Measurements from ENCODE around the gene GP1BB.
"Not testable (repeated sequence)": the region's sequence is repeated elsewhere in the genome, so short reads cannot be mapped to it uniquely, and the experiment has no call there.

GP1BB gene

DNA sequence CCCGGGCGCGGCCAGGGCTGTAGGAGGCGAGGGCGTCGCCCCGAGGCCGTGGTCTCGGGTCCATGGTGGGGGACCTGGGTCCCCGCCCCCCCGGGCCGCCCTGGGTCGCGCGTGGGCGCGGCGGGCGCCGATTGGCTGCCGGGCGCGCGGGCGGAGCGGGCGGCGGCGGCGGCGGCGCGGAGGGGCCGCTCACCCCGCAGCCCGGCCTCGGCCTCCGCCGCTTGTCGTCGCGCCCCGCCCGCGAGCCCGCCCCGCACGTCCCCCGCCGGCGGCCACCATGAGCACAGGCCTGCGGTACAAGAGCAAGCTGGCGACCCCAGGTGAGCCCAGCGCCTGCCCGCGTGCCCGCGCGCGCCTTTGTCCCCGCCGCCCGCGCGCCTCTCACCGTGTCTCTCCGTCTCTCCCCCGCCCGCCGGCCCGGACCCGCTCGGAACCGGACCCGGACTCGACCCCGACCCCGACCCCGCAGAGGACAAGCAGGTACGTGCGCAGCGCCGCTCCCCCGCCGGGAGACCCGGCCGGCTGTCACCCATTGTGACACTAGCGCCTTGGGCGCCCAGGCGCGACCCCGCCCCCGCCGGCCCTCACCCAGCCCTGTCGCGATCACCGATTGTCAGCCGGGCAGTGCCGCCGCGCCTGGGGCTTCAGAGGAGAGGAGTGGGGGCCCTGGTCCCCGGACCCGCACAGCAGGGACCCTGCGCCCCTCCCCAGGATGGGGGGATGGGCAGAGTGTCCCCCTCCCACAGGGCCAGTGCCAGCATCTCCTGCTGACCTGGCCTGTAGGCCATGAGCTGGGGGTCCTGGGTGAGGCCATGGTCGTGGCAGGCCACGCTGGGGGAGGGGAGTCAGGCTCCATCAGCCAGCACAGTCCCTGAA, 8.8 kb upstream of the GP1BB start, which contains the start of gene SEPTIN5:
Gene SEPTIN5, plus strand, starts transcription at position 192 of the 876 bp plus-strand sequence. Its CDS starts 86 bp downstream, at position 278.
- DNase-seq (ENCODE audit: low read depth) = no peak

- DNase-seq (ENCODE audit: low read depth) = no peak
Measured at GRCh38 chr22:19715188-19715930, 8.0 kb upstream of the GP1BB start.

DNA sequence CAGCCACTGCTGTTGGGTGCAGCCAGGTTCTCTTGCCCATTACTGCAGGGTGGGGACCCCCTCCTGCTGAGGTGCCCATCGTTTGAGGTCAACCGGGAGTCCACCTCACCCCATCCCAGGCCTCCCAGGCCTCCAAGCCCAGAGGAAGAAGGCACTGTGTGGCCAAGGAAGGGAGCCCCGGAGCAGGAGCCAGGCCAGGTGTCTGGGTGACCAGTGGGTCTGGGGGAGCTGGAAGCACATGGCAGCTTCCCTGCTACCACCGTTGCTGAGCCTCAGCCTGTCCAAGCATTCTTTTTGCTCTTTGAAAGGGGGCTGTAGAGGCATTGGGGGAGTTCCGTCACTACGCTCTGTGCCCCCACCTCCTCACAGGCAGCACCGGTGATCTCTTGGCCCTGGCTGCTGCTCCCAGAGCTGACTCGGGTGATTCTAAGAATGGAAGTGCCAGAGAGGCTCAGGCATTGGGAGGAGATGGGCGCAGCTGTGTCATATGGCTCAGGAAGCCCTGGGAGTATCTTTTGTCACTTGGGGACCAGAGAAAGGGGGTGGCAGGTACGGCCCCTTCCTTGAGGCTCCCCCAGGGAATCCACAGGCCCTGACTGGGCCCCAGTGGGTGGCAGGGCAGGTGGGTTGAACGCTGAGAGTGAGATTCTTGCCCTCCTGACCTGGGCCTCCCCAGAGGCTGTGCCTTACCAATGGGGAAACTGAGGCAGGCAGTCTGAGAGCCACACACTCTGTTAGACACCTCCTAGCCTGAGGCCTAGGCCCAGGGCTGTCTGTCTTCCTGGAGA, 7.1 kb upstream of the GP1BB start:
- DNase-seq (ENCODE audit: low read depth) = no peak

DNA sequence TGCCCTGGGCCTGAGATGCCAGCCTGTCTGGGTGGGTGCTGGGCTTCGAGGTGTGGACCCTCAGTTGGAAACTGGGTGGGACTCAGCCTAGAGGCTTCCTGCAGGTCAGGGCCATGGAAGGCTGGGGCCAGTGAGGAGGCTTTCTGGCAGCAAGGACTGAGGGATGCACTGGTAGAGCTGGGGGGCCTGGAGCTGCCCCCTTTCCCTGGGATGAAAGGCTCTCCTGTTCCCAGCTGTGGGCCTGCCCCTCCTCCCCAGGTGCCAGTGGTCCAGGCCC, 6.6 kb upstream of the GP1BB start:
- DNase-seq (ENCODE audit: low read depth) = no peak

- no peak for DNase-seq (ENCODE audit: low read depth)
Measured at GRCh38 chr22:19717181-19717580, 6.2 kb upstream of the GP1BB start.

DNA sequence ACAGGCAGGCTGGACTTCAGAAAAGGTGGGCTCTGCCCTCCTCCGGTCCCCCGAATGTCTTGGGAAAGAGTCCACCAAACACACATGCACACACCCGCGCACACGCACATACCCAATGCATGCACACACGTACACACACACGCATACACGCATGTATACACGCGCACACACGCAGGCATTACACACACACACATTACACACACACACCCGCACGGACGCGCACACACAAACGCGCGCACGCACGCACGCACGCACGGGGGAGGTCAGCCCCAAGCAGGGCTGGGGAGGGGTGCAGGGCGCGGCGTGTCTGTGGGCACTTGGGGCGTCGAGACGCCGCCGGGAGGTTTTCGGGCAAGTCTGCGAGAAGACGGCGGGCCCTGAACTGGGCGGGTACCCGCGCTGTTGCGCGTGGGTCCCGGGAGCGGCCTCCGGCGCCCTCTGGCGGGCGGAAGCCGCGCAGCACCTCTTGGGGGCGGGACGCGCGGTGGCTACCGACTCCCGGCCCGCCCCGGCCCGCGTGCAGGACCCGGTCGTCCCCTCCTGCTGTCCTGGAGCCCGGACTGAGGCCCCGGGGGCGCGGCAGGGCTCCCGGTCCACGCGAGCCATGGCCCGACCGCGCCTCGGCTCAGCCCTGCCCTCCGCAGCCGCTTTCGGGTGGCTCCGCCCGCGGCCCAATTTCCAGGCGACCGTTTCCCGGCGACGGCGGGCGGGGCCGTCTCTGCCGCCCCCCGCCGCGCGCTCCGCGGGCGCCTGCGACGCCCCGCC, 5.5 kb upstream of the GP1BB start:
- peak; percentile 35 for DNase-seq (ENCODE audit: low read depth)

DNA sequence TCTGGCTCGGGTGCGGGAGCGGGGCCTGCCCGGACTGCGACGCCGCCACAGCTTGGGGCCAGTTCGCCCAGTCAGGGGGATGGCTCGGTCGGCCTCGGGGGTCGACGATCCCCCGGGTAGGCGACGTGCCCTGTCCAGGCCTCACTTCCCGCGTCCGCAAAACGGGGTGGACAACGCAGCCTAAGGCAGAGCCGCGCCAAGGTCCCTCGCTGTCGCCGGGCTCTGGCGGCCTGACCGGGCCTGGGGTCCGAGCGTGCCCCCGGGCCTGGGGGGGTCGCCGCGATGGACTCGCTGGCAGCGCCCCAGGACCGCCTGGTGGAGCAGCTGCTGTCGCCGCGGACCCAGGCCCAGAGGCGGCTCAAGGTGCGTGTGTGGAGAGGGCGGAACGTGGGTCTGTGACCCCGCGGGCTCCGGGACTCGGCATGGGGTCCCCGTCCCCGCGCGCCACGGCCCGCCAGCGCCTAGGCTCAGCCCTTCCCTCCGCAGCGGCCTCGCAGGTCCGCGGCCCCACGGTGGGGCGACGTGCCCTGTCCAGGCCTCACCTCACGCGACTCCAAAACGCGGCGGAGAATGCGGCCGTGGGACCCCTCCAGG, 4.8 kb upstream of the GP1BB start:
- no peak for DNase-seq (ENCODE audit: low read depth)

GRCh38 chr22:19719050-19719482, 4.3 kb upstream of the GP1BB start:
- DNase-seq (ENCODE audit: low read depth) = no peak

- no peak for DNase-seq (ENCODE audit: low read depth)
Measured at GRCh38 chr22:19719488-19720021, 3.8 kb upstream of the GP1BB start.

DNA sequence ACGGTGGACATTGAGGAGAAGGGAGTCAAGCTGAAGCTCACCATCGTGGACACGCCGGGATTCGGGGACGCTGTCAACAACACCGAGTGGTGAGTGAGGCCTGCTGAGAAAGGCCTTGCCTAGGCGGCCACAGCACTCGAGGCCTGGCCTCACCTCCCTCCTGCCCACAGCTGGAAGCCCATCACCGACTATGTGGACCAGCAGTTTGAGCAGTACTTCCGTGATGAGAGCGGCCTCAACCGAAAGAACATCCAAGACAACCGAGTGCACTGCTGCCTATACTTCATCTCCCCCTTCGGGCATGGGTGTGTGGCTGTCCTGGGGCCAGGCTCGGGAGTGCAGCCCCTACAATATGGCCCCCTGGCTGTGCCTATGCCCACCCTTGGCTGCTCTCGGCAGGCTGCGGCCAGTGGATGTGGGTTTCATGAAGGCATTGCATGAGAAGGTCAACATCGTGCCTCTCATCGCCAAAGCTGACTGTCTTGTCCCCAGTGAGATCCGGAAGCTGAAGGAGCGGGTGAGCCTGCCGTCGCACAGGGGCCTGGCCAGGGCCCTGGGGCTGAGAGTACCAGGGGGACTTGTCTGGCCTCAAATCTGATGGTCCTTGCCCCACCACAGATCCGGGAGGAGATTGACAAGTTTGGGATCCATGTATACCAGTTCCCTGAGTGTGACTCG, 3.0 kb upstream of the GP1BB start:
- no peak for DNase-seq (ENCODE audit: low read depth)

- DNase-seq (ENCODE audit: low read depth) = no peak
Measured at GRCh38 chr22:19720999-19721329, 2.4 kb upstream of the GP1BB start.

DNA sequence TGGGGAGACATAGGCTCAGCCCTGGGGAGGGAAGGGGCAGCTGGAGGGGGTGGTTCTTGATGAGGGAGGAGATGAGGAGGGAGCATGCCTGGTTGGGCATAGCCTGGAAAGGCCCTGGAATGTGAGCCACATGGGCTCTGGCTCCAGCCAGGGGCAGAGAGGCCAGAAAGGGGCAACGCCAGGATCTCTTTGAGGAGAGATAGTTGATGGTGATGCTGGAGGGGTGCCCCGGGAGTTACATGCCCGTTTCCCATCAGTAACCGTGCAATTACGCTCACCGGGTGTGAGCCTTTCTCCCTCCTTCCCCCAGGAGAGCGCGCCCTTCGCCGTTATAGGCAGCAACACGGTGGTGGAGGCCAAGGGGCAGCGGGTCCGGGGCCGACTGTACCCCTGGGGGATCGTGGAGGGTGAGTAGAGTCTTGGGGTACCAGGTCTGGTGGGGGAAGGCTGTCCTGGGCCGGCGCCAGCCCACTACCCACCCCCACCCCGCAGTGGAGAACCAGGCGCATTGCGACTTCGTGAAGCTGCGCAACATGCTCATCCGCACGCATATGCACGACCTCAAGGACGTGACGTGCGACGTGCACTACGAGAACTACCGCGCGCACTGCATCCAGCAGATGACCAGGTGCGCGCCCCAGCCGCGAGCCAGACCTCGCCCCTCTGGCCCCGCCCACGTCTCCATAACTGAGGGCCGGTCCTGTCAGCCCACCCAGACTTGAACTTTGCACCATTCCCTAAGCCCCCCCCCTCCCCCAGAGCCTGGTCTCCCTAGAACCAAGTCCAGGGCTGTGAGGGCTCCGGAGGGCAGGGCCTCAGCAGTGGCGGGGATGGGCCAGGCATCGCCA, 1.8 kb upstream of the GP1BB start:
- DNase-seq (ENCODE audit: low read depth) = no peak

DNA sequence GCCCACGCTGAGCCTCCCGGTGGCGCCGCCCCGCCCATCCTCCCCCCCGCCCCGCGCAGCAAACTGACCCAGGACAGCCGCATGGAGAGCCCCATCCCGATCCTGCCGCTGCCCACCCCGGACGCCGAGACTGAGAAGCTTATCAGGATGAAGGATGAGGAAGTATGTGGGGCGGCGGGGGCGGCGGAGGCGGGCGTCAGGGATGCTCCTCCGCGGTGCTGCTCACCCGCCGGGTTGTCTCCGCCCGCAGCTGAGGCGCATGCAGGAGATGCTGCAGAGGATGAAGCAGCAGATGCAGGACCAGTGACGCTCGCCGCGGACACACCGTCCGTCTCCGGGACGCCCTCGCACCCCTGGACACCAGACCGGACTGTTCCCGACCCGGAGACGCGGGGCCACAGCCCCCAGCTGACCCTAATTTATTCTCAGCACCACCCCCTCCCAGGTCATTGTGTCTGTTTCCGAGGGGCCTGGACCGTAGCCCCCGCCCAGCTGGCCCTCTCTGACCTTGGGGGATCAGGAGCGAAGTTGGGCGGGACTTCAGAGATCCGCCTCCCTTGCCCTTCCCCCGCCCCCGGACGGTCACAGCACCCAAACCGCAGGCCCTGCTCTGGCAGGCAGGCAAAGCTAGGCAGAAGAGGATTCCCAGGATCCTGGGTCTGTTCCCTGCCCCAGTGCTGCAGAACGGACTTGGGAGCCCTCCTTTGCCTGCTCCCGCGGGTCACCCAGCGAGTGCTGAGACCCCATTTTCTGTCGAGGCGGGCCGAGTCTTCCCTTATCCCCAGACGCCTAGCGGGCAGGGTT, 959 bp upstream of the GP1BB start:
- DNase-seq (ENCODE audit: low read depth) = no peak

GRCh38 chr22:19722982-19723231, 432 bp upstream of the GP1BB start:
- no peak for DNase-seq (ENCODE audit: low read depth)

DNA sequence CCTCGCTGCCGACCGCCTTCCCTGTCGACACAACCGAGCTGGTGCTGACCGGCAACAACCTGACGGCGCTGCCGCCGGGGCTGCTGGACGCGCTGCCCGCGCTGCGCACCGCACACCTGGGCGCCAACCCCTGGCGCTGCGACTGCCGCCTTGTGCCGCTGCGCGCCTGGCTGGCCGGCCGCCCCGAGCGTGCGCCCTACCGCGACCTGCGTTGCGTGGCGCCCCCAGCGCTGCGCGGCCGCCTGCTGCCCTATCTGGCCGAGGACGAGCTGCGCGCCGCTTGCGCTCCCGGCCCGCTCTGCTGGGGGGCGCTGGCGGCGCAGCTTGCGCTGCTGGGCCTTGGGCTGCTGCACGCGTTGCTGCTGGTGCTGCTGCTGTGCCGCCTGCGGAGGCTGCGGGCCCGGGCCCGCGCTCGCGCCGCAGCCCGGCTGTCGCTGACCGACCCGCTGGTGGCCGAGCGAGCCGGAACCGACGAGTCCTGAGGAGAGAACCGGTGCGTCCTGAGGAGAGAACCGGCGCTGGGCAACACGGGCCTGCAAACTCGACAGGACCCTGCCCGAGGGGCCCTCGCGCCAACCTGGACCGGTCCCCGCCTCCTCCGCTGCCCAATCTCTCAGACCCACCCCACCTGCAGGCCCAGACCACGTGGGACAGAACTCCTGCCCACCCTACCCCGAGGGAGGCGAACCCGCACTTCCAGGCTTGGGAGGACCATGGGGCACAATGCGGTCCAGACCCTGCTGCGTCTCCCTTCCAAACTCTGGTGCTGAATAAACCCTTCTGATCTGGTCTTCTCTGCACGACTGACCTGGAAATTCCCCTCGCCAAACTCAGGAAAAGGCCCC, 866 bp downstream of the GP1BB start:
- DNase-seq (ENCODE audit: low read depth) = no peak

- DNase-seq (ENCODE audit: low read depth) = no peak
Measured at GRCh38 chr22:19724927-19725661, 1.8 kb downstream of the GP1BB start.

DNA sequence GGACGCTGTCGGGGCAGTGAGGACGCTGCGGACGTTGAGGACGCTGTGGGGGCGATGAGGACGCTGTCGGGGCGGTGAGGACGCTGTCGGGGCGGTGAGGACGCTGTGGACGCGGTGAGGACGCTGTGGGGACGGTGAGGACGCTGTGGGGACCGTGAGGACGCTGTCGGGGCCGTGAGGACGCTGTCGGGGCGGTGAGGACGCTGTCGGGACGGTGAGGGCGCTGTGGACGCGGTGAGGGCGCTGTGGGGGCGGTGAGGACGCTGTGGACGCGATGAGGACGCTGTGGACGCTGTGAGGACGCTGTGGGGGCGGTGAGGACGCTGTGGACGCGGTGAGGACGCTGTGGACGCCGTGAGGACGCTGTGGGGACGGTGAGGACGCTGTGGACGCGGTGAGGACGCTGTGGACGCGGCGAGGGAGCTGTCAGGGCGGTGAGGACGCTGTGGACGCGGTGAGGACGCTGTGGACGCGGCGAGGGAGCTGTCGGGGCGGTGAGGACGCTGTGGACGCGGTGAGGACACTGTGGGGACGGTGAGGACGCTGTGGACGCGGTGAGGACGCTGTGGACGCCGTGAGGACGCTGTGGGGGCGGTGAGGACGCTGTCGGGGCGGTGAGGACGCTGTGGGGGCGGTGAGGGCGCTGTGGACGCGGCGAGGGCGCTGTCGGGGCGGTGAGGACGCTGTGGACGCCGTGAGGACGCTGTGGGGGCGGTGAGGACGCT, 2.9 kb downstream of the GP1BB start:
- DNase-seq (ENCODE audit: low read depth) = not testable (repeated sequence)
